SU-DHL-6 (cell line): ENCODE measurements around the gene CYB5A.

ENCODE experiments used
- H2AFZ ChIP-seq: fragments of 200-600 bp; sonication (generic); 2 replicates; pipeline ENCODE4 v1.6.1; 2014; ENCODE audit warnings: low read depth, mild to moderate bottlenecking, moderate library complexity, mixed read lengths, antibody characterized with exemption, low read length; ENCODE audit not compliant: severe bottlenecking
- H3F3A ChIP-seq: fragments of 200-600 bp; shearing (Covaris generic); 2 replicates; pipeline ENCODE4 v1.6.0; 2016; ENCODE audit warnings: antibody characterized with exemption, mild to moderate bottlenecking; ENCODE audit not compliant: insufficient read depth
- H3K27ac ChIP-seq: fragments of 200-600 bp; sonication (generic); 2 replicates; pipeline ENCODE4 v1.5.1; 2016; ENCODE audit warnings: low read depth, mild to moderate bottlenecking, low read length, moderate library complexity, mixed read lengths
- H3K27me3 ChIP-seq: fragments of 200-600 bp; sonication (generic), shearing (Covaris generic); 2 replicates; pipeline ENCODE4 v1.6.0; 2014; ENCODE audit warnings: mild to moderate bottlenecking, low read length
- H3K36me3 ChIP-seq: fragments of 200-600 bp; sonication (generic); 2 replicates; pipeline ENCODE4 v1.6.1; 2014; ENCODE audit warnings: mild to moderate bottlenecking, low read length, mixed read lengths
- H3K4me2 ChIP-seq: fragments of 300-600, 200-600 bp; shearing (Covaris generic), sonication (generic); 2 replicates; pipeline ENCODE4 v1.6.0; 2014; ENCODE audit warnings: low read length, low read depth, mild to moderate bottlenecking; ENCODE audit not compliant: poor library complexity, severe bottlenecking
- H3K4me3 ChIP-seq: fragments of 200-600 bp; sonication (generic); 2 replicates; pipeline ENCODE4 v1.5.1; 2014; ENCODE audit warnings: antibody characterized with exemption, low read length, mild to moderate bottlenecking, mixed read lengths; ENCODE audit not compliant: insufficient read depth, poor library complexity, severe bottlenecking
- H3K79me2 ChIP-seq: fragments of 200-600 bp; sonication (generic); 2 replicates; pipeline ENCODE4 v1.6.1; 2014; ENCODE audit warnings: mild to moderate bottlenecking, low read length, moderate library complexity; ENCODE audit not compliant: insufficient read depth
- H3K9ac ChIP-seq: fragments of 200-600 bp; sonication (generic); 2 replicates; pipeline ENCODE4 v1.7.0; 2014; ENCODE audit warnings: mild to moderate bottlenecking, low read length
- H3K9me2 ChIP-seq: fragments of 200-600 bp; sonication (generic); replicated peaks from 2 replicates; pipeline ENCODE4 v1.6.1; 2014; ENCODE audit warnings: low read length; ENCODE audit not compliant: insufficient read depth
- H3K9me3 ChIP-seq: fragments of 200-600 bp; sonication (generic); 2 replicates; pipeline ENCODE4 v1.6.1; 2014; ENCODE audit warnings: low read length, mixed read lengths; ENCODE audit not compliant: insufficient read depth
- H4K20me1 ChIP-seq: fragments of 200-600 bp; sonication (generic); 2 replicates; pipeline ENCODE4 v1.6.1; 2014; ENCODE audit warnings: low read depth, mild to moderate bottlenecking, antibody characterized with exemption, low read length, moderate library complexity, mixed read lengths
- EZH2phosphoT487 ChIP-seq: fragments of 200-600 bp; sonication (generic), shearing (Covaris generic); conservative IDR thresholded peaks from 2 replicates; pipeline ENCODE4 v1.6.1; 2018; ENCODE audit warnings: mild to moderate bottlenecking, antibody characterized with exemption, low read length, moderate library complexity, mixed read lengths
- TF ChIP-seq, protein P1 (sequence below): fragments of 200-600 bp; sonication (generic); IDR thresholded peaks from one replicate; pipeline ENCODE4 v1.5.1; 2017; ENCODE audit warnings: antibody characterized with exemption, mild to moderate bottlenecking, low read length, moderate library complexity; ENCODE audit not compliant: insufficient read depth, poor library complexity, severe bottlenecking

CYB5A gene

DNA sequence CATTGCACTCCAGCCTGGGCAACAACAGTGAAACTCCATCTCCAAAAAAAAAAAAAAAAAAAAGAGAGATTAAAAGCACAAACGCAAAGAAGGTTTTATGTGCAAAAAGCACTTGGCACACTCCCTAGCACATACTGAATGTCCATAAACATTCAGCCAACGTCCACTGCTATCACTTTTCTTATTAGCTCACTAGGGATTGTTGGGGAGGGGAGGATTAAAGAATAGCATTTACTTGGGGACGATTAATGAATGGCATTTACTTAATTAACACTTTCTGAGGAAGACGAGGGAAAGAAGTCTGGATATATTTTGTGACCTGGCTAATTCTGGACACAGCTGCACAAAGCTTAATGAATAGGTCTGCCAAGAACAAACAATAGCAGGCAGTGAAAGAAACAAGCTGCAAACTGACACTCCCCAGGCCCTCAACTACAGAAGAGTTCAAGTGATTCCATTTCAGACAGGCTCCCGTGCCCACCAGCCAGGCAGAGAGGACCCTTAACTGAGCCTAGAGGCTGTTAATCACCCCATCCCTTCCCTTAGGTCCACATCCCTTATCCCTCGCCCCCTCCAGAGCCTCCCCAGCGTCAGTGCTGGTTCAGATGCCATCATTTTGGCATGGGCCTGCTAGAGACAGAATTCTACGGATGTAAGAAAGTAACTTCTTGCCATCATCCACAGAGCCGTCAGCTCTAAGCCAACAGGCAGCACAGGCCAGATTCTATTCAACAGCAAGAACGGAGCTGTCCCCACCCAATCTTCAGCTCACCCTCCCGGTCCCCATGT, 7.4 kb downstream of the CYB5A start:
- Histone ChIP-seq H3K9me3 (no peaks in the 10 kb centered on the region), H3K36me3 (no peaks in the 10 kb centered on the region), H3K79me2 (peaks cover 8% of the 10 kb centered on the region; the same call in 1 of the 2 replicates), H3K4me2 (no peak overlapping the region), H3K27me3 (no peaks in the 10 kb centered on the region), H3K4me3 (no peak overlapping the region), H3K9ac (no peak overlapping the region), H2AFZ (no peak overlapping the region), H3F3A (no peaks in the 10 kb centered on the region), H4K20me1 (no peaks in the 10 kb centered on the region), H3K9me2 (no peaks in the 10 kb centered on the region), H3K27ac (no peak overlapping the region)
- TF ChIP-seq, protein P1, sequence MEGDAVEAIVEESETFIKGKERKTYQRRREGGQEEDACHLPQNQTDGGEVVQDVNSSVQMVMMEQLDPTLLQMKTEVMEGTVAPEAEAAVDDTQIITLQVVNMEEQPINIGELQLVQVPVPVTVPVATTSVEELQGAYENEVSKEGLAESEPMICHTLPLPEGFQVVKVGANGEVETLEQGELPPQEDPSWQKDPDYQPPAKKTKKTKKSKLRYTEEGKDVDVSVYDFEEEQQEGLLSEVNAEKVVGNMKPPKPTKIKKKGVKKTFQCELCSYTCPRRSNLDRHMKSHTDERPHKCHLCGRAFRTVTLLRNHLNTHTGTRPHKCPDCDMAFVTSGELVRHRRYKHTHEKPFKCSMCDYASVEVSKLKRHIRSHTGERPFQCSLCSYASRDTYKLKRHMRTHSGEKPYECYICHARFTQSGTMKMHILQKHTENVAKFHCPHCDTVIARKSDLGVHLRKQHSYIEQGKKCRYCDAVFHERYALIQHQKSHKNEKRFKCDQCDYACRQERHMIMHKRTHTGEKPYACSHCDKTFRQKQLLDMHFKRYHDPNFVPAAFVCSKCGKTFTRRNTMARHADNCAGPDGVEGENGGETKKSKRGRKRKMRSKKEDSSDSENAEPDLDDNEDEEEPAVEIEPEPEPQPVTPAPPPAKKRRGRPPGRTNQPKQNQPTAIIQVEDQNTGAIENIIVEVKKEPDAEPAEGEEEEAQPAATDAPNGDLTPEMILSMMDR = no peak
- no peak for TF ChIP-seq EZH2phosphoT487

DNA sequence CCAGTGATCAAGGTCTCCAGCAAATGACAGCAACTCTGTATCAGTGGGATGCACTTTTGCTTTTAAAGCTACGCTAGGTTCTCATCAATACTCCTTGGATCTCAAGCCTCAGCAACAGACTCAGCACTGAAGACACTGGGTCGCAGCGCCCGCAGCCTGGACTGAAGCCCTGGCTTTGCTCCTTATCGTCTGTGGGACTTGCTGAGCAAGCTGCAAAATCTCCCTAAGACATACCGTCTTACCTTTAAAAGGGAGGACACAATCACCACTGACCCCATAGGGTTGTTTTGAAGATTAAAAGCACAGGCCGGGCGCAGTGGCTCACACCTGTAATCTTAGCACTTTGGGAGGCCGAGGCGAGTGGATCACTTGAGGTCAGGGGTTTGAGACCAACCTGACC, 8.1 kb downstream of the CYB5A start:
- Histone ChIP-seq H3K9ac (no peak overlapping the region), H3K27me3 (no peaks in the 10 kb centered on the region), H3K36me3 (no peaks in the 10 kb centered on the region), H3K9me3 (no peaks in the 10 kb centered on the region), H3K79me2 (peaks cover 8% of the 10 kb centered on the region; the same call in 1 of the 2 replicates), H3K27ac (no peak overlapping the region), H3F3A (no peaks in the 10 kb centered on the region), H3K4me3 (no peak overlapping the region), H3K9me2 (no peaks in the 10 kb centered on the region), H4K20me1 (no peaks in the 10 kb centered on the region), H2AFZ (no peak overlapping the region), H3K4me2 (no peak overlapping the region)
- TF ChIP-seq, protein P1 = no peak
- TF ChIP-seq EZH2phosphoT487 = no peak

DNA sequence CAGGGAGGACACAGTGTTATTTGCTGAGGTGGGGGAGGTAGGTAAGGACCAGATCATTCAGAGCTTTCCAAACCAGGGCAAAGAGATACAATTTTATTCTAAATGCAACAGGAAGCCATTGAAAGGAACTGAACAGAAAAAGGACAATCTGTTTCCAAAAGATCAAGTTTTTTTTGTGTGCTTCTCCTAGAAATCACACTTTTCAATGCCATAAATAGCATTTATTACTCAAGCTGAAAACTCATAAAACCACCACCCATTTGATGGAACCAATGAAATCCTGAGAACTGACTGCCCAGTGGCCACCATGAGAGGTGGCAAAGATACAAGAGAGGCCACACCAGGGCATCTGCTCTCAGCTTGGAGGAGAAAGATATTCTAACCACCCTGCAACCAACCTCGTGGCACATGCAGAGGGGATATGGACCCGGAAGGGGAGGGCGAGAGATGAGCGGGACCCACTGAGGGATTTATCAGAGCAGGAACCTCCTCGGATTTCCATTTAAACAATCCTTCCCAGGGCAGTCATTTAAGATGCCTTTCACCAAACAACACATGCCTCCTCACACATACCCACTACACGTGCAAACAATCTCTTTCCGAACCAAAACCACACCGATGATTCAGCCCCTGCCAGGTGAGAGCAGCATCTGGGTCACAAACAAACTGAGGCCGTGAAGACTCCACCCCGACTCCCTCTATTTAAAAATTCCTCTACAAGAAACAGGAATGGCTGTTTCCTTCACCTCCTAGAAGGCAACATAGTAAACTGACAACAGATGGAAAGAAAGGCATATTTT, 8.8 kb downstream of the CYB5A start:
- Histone ChIP-seq H3K27ac (no peak overlapping the region), H3K9ac (no peak overlapping the region), H3F3A (no peaks in the 10 kb centered on the region)

More for the DNA sequence above, 8.8 kb downstream of the CYB5A start:
- H3K27me3 ChIP-seq = no peaks in the 10 kb centered on the region
- no peaks in the 10 kb centered on the region for H3K9me3 ChIP-seq
- H3K4me2 ChIP-seq = no peak overlapping the region
- H2AFZ ChIP-seq = no peak overlapping the region
- peaks cover 10% of the 10 kb centered on the region; the same call in 1 of the 2 replicates for H3K79me2 ChIP-seq
- H3K9me2 ChIP-seq = no peaks in the 10 kb centered on the region
- H3K4me3 ChIP-seq = no peak overlapping the region
- no peaks in the 10 kb centered on the region for H3K36me3 ChIP-seq
- TF ChIP-seq, protein P1 = no peak
- TF ChIP-seq EZH2phosphoT487 = no peak
- no peaks in the 10 kb centered on the region for H4K20me1 ChIP-seq
